HepG2 (cell line): Measurements from ENCODE around the gene LRRC25. TPM values are rescaled to one million over a fixed set of nuclear protein-coding genes. Genes with fewer than 3 reads are reported as not detected.

Source experiments
- ADNP ChIP-seq: sonication (generic); formaldehyde crosslinking; IDR thresholded peaks from 2 replicates; pipeline ENCODE4 v1.4.0; 2020; ENCODE audit warnings: missing genetic modification reagents
- ARHGAP35 ChIP-seq: sonication (generic); formaldehyde crosslinking; IDR thresholded peaks from 2 replicates; pipeline ENCODE4 v1.9.0; 2022; ENCODE audit warnings: mild to moderate bottlenecking, inconsistent platforms, moderate library complexity, missing genetic modification reagents, borderline replicate concordance
- MEF2D ChIP-seq: sonication (generic); formaldehyde crosslinking; IDR thresholded peaks from 2 replicates; pipeline ENCODE4 v1.5.1; 2020; ENCODE audit warnings: mild to moderate bottlenecking, missing genetic modification reagents
- NR1H2 ChIP-seq: sonication (generic); formaldehyde crosslinking; IDR thresholded peaks from 2 replicates; pipeline ENCODE4 v1.8.1; 2022; ENCODE audit warnings: low read depth, missing genetic modification reagents, borderline replicate concordance
- SIN3B ChIP-seq: fragments of 150-350 bp; IDR thresholded peaks from 2 replicates; pipeline ENCODE4 v1.6.1; 2014; ENCODE audit warnings: low read length
- YEATS2 ChIP-seq: sonication (generic); formaldehyde crosslinking; IDR thresholded peaks from 2 replicates; pipeline ENCODE4 v1.4.0; 2020; ENCODE audit warnings: missing genetic modification reagents, borderline replicate concordance
- YY1 ChIP-seq: IDR thresholded peaks from 2 replicates; pipeline ENCODE4 v1.6.1; 2011; ENCODE audit warnings: low read length, low read depth, moderate library complexity, mild to moderate bottlenecking; ENCODE audit not compliant: insufficient read depth, insufficient replicate concordance
- ZFP1 ChIP-seq: IDR thresholded peaks from 2 replicates; pipeline ENCODE4 v1.6.1; 2016
- ZNF616 ChIP-seq: sonication (generic); formaldehyde crosslinking; IDR thresholded peaks from 2 replicates; pipeline ENCODE4 v1.5.0; 2020; ENCODE audit warnings: low read depth, mild to moderate bottlenecking, missing genetic modification reagents
- ZNF709 ChIP-seq: sonication (generic); formaldehyde crosslinking; IDR thresholded peaks from 2 replicates; pipeline ENCODE4 v1.5.0; 2020; ENCODE audit warnings: mild to moderate bottlenecking, missing genetic modification reagents
- ZNF761 ChIP-seq: sonication (generic); formaldehyde crosslinking; conservative IDR thresholded peaks from 2 replicates; pipeline ENCODE4 v1.4.0; 2020; ENCODE audit warnings: mild to moderate bottlenecking, missing genetic modification reagents
- polyA plus RNA-seq, 8 experiments: library from polyadenylated mRNA; depleted of rRNA in 3 of 8; stranded (reverse) in 7 of 8; unstranded in 1 of 8; fragments of >200 nt; fragmentation: Illumina TruSeq in 4 of 8; extraction: Trizol in 4 of 8; gene quantifications; 2 replicates each; pipeline versions ENCODE4 v1.2.1 to v1.2.3, GENCODE V29; 2011 to 2016; ENCODE audit warnings: low read depth in 4 of 8, missing spikeins in 1 of 8, mixed read lengths in 1 of 8; ENCODE audit not compliant: insufficient read depth in 1 of 8
- total RNA-seq, 5 experiments: library from RNA; depleted of rRNA; stranded (reverse); fragments of >200 nt; fragmentation: Illumina TruSeq; extraction: Trizol; gene quantifications; 2 replicates each; pipeline ENCODE4 v1.2.3, GENCODE V29; 2016; ENCODE audit warnings: low read depth in 1 of 5
- TF ChIP-seq, protein P1 (sequence below): sonication (generic); formaldehyde crosslinking; IDR thresholded peaks from 2 replicates; pipeline ENCODE4 v1.4.0; 2020; ENCODE audit warnings: low read depth, mild to moderate bottlenecking, missing genetic modification reagents
- TF ChIP-seq, protein P2 (sequence below): sonication (generic); formaldehyde crosslinking; IDR thresholded peaks from 2 replicates; pipeline ENCODE4 v1.4.0; 2020; ENCODE audit warnings: missing genetic modification reagents, borderline replicate concordance
- TF ChIP-seq, protein P3 (sequence below): sonication (generic); formaldehyde crosslinking; IDR thresholded peaks from 2 replicates; pipeline ENCODE4 v1.8.1; 2022; ENCODE audit warnings: mild to moderate bottlenecking, missing genetic modification reagents
- TF ChIP-seq, protein P4 (sequence below): sonication (generic); formaldehyde crosslinking; IDR thresholded peaks from 2 replicates; pipeline ENCODE4 v1.4.0; 2020; ENCODE audit warnings: missing genetic modification reagents, borderline replicate concordance

Gene LRRC25
- total and polyA plus RNA-seq, 2 of the 13 experiments (the other 11 are each of a cell fraction or from before 2014, with no cell fraction given): 0.13 to 0.53 TPM

DNA sequence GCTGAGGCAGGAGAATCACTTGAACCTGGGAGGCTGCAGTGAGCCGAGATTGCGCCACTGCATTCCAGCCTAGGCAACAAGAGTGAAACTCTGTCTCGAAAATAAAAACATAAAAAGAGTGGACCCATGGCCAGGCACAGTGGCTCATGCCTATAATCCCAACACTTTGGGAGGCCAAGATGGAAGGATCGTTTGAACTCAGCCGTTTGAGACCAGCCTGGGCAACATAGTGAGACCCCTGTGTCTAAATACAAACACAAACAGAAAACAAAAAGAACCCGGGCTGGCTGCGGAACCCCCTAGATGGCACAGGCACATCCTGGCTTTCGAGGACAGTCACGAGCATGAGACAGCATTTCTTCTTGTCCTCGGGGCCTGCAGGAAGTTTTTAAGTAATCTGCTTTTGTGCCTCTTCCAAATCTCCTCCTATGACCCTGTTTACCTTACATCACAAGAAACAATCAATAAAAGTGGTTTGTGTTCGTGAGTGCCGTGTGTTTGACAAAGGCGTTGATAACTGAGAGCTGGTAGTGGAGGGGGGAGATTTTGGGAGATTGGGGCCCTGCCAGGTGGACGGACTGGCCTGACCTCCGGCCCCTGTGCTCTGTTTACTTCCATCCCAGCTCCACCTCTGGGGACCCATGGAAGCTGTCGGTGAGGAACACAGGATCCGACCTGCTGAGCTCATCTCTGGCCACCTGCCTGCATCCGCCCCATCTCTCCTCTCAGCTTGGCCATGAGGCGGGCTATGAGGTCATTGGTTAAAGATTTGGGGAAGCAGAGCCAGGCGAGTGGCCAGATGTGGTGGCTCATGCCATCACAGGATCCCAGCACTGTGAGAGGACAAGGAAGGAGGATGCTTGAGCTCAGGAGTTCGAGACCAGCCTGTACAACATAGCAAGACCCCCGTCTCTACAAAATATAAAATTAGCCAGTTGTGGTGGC lies 17.3 kb downstream of the LRRC25 start (continued):
- TF ChIP-seq, protein P1, sequence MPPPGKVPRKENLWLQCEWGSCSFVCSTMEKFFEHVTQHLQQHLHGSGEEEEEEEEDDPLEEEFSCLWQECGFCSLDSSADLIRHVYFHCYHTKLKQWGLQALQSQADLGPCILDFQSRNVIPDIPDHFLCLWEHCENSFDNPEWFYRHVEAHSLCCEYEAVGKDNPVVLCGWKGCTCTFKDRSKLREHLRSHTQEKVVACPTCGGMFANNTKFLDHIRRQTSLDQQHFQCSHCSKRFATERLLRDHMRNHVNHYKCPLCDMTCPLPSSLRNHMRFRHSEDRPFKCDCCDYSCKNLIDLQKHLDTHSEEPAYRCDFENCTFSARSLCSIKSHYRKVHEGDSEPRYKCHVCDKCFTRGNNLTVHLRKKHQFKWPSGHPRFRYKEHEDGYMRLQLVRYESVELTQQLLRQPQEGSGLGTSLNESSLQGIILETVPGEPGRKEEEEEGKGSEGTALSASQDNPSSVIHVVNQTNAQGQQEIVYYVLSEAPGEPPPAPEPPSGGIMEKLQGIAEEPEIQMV (CRISPR knock-in tag): peak; percentile 62
- TF ChIP-seq ARHGAP35: peak; percentile 28; the same call in 1 of the 2 replicates
- TF ChIP-seq ZFP1 (CRISPR knock-in tag): peak; percentile 86
- TF ChIP-seq ZNF616 (CRISPR knock-in tag): 0 out of 2 replicates have a peak, but pooled peaks have one; percentile 32
- 0 out of 2 replicates have a peak, but pooled peaks have one; percentile 18 for TF ChIP-seq ZNF709 (CRISPR knock-in tag)
- TF ChIP-seq, protein P2, sequence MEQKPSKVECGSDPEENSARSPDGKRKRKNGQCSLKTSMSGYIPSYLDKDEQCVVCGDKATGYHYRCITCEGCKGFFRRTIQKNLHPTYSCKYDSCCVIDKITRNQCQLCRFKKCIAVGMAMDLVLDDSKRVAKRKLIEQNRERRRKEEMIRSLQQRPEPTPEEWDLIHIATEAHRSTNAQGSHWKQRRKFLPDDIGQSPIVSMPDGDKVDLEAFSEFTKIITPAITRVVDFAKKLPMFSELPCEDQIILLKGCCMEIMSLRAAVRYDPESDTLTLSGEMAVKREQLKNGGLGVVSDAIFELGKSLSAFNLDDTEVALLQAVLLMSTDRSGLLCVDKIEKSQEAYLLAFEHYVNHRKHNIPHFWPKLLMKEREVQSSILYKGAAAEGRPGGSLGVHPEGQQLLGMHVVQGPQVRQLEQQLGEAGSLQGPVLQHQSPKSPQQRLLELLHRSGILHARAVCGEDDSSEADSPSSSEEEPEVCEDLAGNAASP: peak; percentile 99
- peak; percentile 85; the same call in 1 of the 2 replicates for TF ChIP-seq NR1H2
- peak; percentile 61; the same call in 1 of the 2 replicates for TF ChIP-seq YEATS2
- peak; percentile 57; the same call in 1 of the 2 replicates for TF ChIP-seq ADNP (CRISPR knock-in tag)
- TF ChIP-seq YY1: peak; percentile 61
- TF ChIP-seq MEF2D (CRISPR knock-in tag): peak; percentile 97
- peak; percentile 57; the same call in 1 of the 2 replicates for TF ChIP-seq ZNF761 (CRISPR knock-in tag)
- TF ChIP-seq, protein P3, sequence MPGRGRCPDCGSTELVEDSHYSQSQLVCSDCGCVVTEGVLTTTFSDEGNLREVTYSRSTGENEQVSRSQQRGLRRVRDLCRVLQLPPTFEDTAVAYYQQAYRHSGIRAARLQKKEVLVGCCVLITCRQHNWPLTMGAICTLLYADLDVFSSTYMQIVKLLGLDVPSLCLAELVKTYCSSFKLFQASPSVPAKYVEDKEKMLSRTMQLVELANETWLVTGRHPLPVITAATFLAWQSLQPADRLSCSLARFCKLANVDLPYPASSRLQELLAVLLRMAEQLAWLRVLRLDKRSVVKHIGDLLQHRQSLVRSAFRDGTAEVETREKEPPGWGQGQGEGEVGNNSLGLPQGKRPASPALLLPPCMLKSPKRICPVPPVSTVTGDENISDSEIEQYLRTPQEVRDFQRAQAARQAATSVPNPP (CRISPR knock-in tag): no peak; the same call in 1 of the 2 replicates
- TF ChIP-seq, protein P4, sequence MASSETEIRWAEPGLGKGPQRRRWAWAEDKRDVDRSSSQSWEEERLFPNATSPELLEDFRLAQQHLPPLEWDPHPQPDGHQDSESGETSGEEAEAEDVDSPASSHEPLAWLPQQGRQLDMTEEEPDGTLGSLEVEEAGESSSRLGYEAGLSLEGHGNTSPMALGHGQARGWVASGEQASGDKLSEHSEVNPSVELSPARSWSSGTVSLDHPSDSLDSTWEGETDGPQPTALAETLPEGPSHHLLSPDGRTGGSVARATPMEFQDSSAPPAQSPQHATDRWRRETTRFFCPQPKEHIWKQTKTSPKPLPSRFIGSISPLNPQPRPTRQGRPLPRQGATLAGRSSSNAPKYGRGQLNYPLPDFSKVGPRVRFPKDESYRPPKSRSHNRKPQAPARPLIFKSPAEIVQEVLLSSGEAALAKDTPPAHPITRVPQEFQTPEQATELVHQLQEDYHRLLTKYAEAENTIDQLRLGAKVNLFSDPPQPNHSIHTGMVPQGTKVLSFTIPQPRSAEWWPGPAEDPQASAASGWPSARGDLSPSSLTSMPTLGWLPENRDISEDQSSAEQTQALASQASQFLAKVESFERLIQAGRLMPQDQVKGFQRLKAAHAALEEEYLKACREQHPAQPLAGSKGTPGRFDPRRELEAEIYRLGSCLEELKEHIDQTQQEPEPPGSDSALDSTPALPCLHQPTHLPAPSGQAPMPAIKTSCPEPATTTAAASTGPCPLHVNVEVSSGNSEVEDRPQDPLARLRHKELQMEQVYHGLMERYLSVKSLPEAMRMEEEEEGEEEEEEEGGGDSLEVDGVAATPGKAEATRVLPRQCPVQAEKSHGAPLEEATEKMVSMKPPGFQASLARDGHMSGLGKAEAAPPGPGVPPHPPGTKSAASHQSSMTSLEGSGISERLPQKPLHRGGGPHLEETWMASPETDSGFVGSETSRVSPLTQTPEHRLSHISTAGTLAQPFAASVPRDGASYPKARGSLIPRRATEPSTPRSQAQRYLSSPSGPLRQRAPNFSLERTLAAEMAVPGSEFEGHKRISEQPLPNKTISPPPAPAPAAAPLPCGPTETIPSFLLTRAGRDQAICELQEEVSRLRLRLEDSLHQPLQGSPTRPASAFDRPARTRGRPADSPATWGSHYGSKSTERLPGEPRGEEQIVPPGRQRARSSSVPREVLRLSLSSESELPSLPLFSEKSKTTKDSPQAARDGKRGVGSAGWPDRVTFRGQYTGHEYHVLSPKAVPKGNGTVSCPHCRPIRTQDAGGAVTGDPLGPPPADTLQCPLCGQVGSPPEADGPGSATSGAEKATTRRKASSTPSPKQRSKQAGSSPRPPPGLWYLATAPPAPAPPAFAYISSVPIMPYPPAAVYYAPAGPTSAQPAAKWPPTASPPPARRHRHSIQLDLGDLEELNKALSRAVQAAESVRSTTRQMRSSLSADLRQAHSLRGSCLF (CRISPR knock-in tag): no peak
- TF ChIP-seq SIN3B: no peak
